Natural killer cell treated with Interleukin-12 subunit alpha and Interleukin-12 subunit beta and Interleukin-15 and Interleukin-18, amount 100 ng/mL, for 72 hours (primary cell): Measurements from ENCODE around the gene A4GNT. TPM values are rescaled to one million over a fixed set of nuclear protein-coding genes. Genes with fewer than 3 reads are reported as not detected.
"Not testable (repeated sequence)": the region's sequence is repeated elsewhere in the genome, so short reads cannot be mapped to it uniquely, and the experiment has no call there.

Experiments
- ATAC-seq, 2 donors: fragments of 150-1000 bp; cut with Tn5 transposase in 1 of 2; sonication (Bioruptor Pico), chemical (Tn5 transposase) in 1 of 2; 2 replicates each; pipeline ENCODE4 v1.10.0; 2021
- DNase-seq: peaks from one replicate; pipeline ENCODE4 v3.0.0; 2022; ENCODE audit warnings: low spot score
- H3K27ac Mint-ChIP-seq, 2 donors: 1 replicate in 1 of 2; 2 replicates in 1 of 2; pipeline ENCODE4 v1.8.0; 2022; ENCODE audit warnings: mixed read lengths in 2 of 2, mild to moderate bottlenecking in 1 of 2, moderate library complexity in 1 of 2
- H3K27me3 Mint-ChIP-seq, 2 donors: 1 replicate in 1 of 2; 2 replicates in 1 of 2; pipeline ENCODE4 v1.8.0; 2022; ENCODE audit warnings: mixed read lengths in 2 of 2
- H3K36me3 Mint-ChIP-seq: one replicate; pipeline ENCODE4 v1.8.0; 2022; ENCODE audit warnings: mixed read lengths
- H3K4me1 Mint-ChIP-seq, 2 donors: 1 replicate in 1 of 2; 2 replicates in 1 of 2; pipeline ENCODE4 v1.8.0; 2022; ENCODE audit warnings: low read depth in 2 of 2, mixed read lengths in 2 of 2, mild to moderate bottlenecking in 1 of 2
- H3K4me3 Mint-ChIP-seq: one replicate; pipeline ENCODE4 v1.8.0; 2022; ENCODE audit warnings: mixed read lengths
- H3K9me3 Mint-ChIP-seq: 2 replicates; pipeline ENCODE4 v1.8.0; 2022; ENCODE audit warnings: mixed read lengths
- total RNA-seq, 2 donors: library from RNA; stranded (reverse); gene quantifications; one replicate each; pipeline ENCODE4 v1.2.3, GENCODE V29; 2022

Gene A4GNT
- total RNA-seq, 2 donors from 2014 or later: not detected

- no peak for ATAC-seq
These were observed 26.6 kb downstream of the A4GNT start for GRCh38 chr3:138105598-138105997.

GRCh38 chr3:138103466-138103865 is 28.7 kb downstream of the A4GNT start:
- Mint-ChIP-seq H3K4me1 (no peaks in the 10 kb centered on the region), H3K27me3 (peaks cover 2 to 12% of the 10 kb centered on the region in 2 donors), H3K4me3 (no peak overlapping the region), H3K9me3 (no peaks in the 10 kb centered on the region), H3K36me3 (no peaks in the 10 kb centered on the region), H3K27ac (no peak overlapping the region)
- DNase-seq: no peak
- ATAC-seq: peak; percentile 28 to 45

More at GRCh38 chr3:138105598-138105997, 26.6 kb downstream of the A4GNT start:
- Mint-ChIP-seq H3K4me1 (no peaks in the 10 kb centered on the region), H3K36me3 (no peaks in the 10 kb centered on the region), H3K9me3 (no peaks in the 10 kb centered on the region), H3K4me3 (no peak overlapping the region), H3K27me3 (peaks cover 5 to 18% of the 10 kb centered on the region in 2 donors), H3K27ac (no peak overlapping the region)
- DNase-seq: no peak

DNA sequence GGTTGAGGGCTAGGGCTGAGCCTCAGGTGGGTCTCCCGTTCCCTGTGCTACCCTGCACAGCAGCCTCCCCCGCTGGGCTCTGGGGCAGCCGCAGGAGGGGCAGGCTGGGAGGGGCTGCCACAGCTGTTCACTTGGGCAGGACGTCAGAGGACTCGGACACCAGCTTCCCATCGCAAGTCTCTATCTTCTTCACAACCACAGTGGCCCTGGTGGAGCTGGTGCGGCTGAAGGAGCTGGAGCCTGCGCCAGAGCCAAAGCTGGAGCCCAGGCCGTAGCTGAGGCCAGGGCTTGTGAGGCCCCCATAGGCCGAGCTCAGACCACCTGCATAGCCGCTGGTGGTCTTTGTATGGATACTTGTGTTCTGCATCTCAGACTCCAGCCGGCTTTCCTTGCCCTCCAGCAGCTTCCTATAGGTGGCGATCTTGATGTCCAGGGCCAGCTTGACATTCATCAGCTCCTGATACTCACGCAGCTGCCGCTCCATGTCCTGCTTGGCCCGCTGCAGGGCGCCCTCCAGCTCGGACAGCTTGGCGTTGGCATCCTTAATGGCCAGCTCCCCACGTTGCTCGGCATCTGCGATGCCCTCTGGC is 30.7 kb downstream of the A4GNT start:
- ATAC-seq, DNase-seq, H3K27me3 Mint-ChIP-seq, H3K9me3 Mint-ChIP-seq, H3K4me1 Mint-ChIP-seq, H3K27ac Mint-ChIP-seq, H3K36me3 Mint-ChIP-seq, H3K4me3 Mint-ChIP-seq: not testable (repeated sequence)

DNA sequence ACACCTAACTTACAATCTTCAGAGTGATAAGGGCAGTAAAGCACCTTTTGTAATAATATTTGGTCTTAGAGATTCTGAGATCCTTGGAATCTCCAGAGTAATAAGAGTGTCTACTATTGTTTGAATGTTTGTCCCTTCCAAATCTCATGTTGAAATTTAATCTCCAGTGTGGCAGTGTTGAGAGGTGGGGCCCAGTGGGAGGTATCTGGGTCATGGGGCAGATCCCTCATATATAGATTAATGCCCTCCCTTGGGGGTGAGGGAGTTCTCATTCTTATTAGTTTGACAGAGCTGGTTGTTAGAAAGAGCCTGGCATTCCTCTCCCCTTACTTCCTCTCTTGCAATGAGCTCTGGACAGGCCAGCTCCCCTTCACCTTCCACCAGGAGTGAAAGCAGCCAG is 32.8 kb downstream of the A4GNT start:
- no peak overlapping the region for H3K4me3 Mint-ChIP-seq
- H3K9me3 Mint-ChIP-seq: no peaks in the 10 kb centered on the region
- peaks cover 3 to 14% of the 10 kb centered on the region in 2 donors for H3K27me3 Mint-ChIP-seq
- DNase-seq (no peak), ATAC-seq (no peak)
- H3K4me1 Mint-ChIP-seq: no peaks in the 10 kb centered on the region
- H3K27ac Mint-ChIP-seq: no peak overlapping the region
- H3K36me3 Mint-ChIP-seq: no peaks in the 10 kb centered on the region

GRCh38 chr3:138097192-138098172 is 34.7 kb downstream of the A4GNT start:
- no peak for DNase-seq

DNA sequence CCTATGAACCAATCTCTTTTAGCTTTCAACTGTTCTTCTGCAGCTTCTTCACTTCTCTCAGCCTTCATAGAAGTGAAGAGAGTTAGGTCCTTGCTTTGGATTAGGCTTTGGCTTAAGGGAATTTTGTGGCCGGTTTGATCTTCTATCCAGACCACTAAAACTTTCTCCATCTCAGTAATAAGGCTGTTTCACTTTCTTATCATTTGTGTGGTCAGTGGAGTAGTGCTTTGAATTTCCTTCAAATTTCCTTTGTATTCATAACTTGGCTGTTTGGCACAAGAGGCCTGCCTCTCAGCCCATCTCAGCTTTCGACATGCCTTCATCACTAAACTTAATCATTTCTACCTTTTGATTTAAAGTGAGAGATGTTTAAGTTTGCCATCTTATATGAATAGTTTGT is 38.5 kb downstream of the A4GNT start:
- ATAC-seq (no peak), DNase-seq (no peak)
- Mint-ChIP-seq H3K4me1 (no peaks in the 10 kb centered on the region), H3K9me3 (no peaks in the 10 kb centered on the region), H3K27ac (no peak overlapping the region), H3K36me3 (no peaks in the 10 kb centered on the region), H3K27me3 (peaks cover 5 to 8% of the 10 kb centered on the region in 2 donors), H3K4me3 (no peak overlapping the region)

More at GRCh38 chr3:138097192-138098172, 34.7 kb downstream of the A4GNT start:
- Mint-ChIP-seq H3K27me3 (peaks cover 3 to 14% of the 10 kb centered on the region in 2 donors), H3K4me1 (no peaks in the 10 kb centered on the region), H3K36me3 (no peaks in the 10 kb centered on the region), H3K9me3 (no peaks in the 10 kb centered on the region), H3K27ac (no peak overlapping the region), H3K4me3 (no peak overlapping the region)
- ATAC-seq: peak; percentile 38 to 50

DNA sequence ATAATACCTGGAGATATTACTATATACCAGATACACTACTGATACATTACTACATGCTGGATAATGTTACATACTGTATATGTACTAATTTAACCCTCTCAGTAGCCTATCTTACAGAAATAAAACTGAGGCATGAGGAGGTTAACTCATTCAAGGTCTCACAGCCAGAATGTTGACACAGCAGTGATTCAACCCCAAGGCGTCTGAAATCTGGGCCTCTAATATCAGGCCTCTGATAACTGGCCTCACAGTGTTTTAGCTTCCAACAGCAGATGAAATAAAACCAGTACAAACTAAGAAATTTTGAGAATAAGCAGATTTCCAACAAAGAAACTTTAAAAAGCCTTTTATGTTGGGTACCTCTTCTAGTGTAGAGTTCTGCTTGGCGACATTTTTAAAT is 40.2 kb downstream of the A4GNT start:
- no peaks in the 10 kb centered on the region for H3K36me3 Mint-ChIP-seq
- H3K9me3 Mint-ChIP-seq: no peaks in the 10 kb centered on the region
- H3K27me3 Mint-ChIP-seq: peaks cover 5 to 14% of the 10 kb centered on the region in 2 donors
- H3K4me3 Mint-ChIP-seq: no peak overlapping the region
- no peaks in the 10 kb centered on the region for H3K4me1 Mint-ChIP-seq
- no peak for ATAC-seq
- DNase-seq: no peak
- no peak overlapping the region for H3K27ac Mint-ChIP-seq

DNA sequence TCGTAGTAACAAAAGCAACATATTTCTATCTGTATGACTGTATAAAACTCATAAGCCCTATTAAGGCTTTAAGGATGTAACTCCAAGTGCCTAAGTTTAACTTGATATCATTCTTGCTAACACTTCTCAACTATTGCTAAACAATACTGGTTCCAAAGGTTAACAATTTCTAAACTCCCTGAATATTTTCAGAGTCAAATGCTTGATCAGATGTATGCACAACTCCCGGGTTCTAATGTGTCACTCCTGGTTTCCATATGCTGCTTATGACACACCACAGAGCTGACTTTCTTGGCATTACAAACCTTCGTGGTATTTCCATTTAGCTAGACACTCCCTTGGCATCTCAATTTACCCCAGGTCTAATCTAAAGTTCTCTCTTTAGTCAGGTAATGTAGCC is 43.1 kb downstream of the A4GNT start:
- H3K4me3 Mint-ChIP-seq: no peak overlapping the region
- no peaks in the 10 kb centered on the region for H3K9me3 Mint-ChIP-seq
- no peak for DNase-seq
- no peak for ATAC-seq
- H3K4me1 Mint-ChIP-seq: no peaks in the 10 kb centered on the region
- peaks cover 2 to 8% of the 10 kb centered on the region in 2 donors for H3K27me3 Mint-ChIP-seq
- no peak overlapping the region for H3K27ac Mint-ChIP-seq
- no peaks in the 10 kb centered on the region for H3K36me3 Mint-ChIP-seq

DNA sequence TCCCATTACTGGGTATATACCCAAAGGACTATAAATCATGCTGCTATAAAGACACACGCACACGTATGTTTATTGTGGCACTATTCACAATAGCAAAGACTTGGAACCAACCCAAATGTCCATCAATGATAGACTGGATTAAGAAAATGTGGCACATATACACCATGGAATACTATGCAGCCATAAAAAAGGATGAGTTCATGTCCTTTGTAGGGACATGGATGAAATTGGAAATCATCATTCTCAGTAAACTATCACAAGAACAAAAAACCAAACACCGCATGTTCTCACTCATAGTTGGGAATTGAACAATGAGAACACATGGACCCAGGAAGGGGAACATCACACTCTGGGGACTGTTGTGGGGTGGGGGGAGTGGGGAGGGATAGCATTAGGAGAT is 46.4 kb downstream of the A4GNT start:
- peaks cover 10 to 15% of the 10 kb centered on the region in 2 donors for H3K27me3 Mint-ChIP-seq
- not testable (repeated sequence) for H3K4me1 Mint-ChIP-seq, H3K9me3 Mint-ChIP-seq, H3K4me3 Mint-ChIP-seq, ATAC-seq, H3K36me3 Mint-ChIP-seq, H3K27ac Mint-ChIP-seq, DNase-seq

DNA sequence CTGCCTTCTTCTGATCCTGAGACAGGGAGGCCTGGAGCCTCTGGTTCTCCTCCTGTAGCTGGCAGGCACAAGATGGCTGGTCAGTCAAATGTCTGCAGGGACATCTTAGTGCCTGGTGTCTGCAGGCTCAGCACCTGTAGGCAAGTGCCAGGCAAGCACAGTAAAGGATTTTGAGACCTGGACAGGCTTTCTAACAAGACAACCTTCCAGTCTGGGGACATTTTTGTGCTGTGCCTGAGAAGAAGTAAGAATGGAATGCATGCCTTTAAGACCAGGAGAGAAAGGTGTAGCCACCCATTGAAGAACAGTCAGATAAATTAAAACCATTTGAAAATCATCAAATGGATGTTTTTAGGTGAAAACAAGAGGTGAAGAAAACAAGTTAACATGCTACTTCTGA is 48.0 kb downstream of the A4GNT start:
- ATAC-seq (no peak), DNase-seq (no peak)
- H3K36me3 Mint-ChIP-seq: no peaks in the 10 kb centered on the region
- H3K4me1 Mint-ChIP-seq: peaks cover 6 to 7% of the 10 kb centered on the region in 2 donors
- no peak overlapping the region for H3K27ac Mint-ChIP-seq
- H3K9me3 Mint-ChIP-seq: no peaks in the 10 kb centered on the region
- no peak overlapping the region for H3K4me3 Mint-ChIP-seq
- peaks cover 11 to 15% of the 10 kb centered on the region in 2 donors for H3K27me3 Mint-ChIP-seq

DNA sequence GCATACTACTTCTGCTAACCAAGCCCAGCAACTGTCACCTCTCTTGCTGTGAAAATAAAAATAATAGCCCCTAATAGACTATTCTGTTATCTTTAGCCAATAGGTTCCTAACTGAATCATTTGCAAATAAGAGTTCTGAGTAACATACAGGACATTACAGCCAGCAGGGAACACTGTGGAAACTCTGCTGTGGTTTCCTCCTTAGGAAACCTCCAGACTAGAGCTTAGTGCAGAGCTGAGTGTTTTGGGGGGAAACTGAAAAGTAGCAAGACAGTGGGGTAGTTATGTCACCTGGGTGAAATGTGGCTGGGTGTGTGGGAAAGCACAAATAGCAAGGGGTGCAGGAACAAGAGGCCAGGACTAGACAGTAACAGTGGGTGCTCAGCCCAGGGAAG is 49.2 kb downstream of the A4GNT start:
- no peak for ATAC-seq
- no peaks in the 10 kb centered on the region for H3K9me3 Mint-ChIP-seq
- H3K4me1 Mint-ChIP-seq: peaks cover 6 to 7% of the 10 kb centered on the region in 2 donors
- no peak for DNase-seq
- H3K4me3 Mint-ChIP-seq: no peak overlapping the region
- peaks cover 7 to 11% of the 10 kb centered on the region in 2 donors for H3K27me3 Mint-ChIP-seq
- no peak overlapping the region for H3K27ac Mint-ChIP-seq
- H3K36me3 Mint-ChIP-seq: no peaks in the 10 kb centered on the region

DNA sequence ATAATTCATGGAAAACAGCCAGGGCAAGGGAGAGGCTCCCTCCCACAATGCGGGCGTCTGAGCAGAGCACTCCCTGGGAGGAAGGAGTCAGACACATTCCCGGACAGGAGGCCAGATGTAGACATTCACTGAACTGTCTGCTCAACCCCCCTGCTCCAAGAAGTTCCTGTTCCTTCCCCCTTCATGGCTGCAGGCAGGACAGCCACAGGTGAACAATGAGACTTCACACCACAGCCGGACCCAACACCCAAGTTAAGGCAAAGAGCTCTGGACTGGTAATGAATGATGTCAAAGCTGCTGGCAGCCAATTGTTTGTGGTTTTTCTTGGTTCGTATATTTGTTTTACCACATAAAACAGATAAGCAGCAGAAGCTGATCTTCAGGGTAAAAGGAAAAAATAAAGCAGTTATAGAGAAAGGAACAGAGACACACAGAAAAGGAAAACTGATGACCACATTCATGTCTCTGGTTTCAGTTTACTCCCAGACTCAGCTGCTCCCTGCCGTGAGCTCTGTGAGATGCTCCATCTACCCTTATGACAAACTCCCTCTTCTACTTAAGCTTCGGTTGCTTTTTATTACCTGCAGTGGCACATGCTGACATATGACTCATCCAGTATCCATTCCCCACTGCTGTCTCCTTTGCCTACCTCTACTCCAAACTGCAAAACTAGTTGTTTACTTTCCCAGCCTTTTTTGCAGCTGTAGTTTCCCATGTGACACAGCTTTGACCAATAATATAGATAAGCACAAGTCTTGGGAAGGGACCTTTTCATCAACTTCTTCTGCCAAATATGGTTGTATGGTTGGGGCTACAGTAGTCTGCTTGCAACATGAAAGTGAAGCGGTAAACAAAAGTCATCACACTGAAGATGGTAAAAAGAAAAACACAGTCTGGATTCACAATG is 49.9 kb downstream of the A4GNT start:
- Mint-ChIP-seq H3K36me3 (no peaks in the 10 kb centered on the region), H3K4me1 (peaks cover 6 to 7% of the 10 kb centered on the region in 2 donors), H3K27ac (no peak overlapping the region), H3K27me3 (peaks cover 7 to 11% of the 10 kb centered on the region in 2 donors), H3K9me3 (no peaks in the 10 kb centered on the region), H3K4me3 (no peak overlapping the region)
- no peak for DNase-seq
- no peak for ATAC-seq

DNA sequence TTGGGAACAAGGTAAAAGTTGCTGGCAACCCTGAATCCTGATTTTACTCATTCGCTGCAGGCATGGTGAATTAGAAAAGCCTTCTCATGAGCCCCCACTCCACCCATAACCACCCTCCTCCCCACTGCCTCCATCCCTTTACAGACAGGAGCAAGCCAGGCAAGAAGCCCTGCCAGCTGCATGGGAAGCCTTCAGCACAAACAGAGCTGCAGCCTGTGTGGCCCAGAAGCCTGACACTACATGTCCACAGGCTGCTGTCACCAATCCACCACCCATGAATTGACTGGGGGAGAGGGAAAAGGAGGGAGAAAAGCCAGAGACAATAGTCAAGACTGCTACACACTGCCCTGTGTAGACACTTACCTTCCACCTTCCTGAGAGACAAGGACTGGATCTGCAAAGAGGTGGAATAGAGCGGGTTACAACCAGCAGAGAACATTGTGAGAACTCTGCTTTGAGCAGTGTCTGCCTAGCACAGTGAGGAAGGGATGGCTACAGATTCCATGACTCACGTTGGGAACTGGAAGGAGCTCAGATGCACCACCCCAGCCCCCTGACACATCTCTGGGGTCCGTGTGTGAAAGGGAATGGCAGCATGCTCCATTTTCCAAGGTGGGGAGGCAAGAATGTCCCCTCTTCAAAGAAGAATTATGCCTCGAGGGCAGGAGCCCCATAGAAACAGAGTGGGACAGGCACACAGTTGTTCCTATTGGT is 50.7 kb downstream of the A4GNT start:
- no peak for DNase-seq
- Mint-ChIP-seq H3K9me3 (no peaks in the 10 kb centered on the region), H3K4me3 (no peak overlapping the region), H3K36me3 (no peaks in the 10 kb centered on the region), H3K4me1 (peaks cover 6 to 7% of the 10 kb centered on the region in 2 donors), H3K27me3 (peaks cover 7 to 11% of the 10 kb centered on the region in 2 donors), H3K27ac (no peak overlapping the region)
- ATAC-seq: peak in 1 of 2 donors; percentile 36
